ENCODE data around the gene HPS4. TPM values are rescaled to one million over a fixed set of nuclear protein-coding genes. Genes with fewer than 3 reads are reported as not detected.
A peak's percentile ranks its signal among the peaks of the same experiment; 100 is the strongest.

Gene HPS4
- total RNA-seq, 6 donors from 2014 or later = 22.5 to 93.2 (median 34.2) TPM

DNA sequence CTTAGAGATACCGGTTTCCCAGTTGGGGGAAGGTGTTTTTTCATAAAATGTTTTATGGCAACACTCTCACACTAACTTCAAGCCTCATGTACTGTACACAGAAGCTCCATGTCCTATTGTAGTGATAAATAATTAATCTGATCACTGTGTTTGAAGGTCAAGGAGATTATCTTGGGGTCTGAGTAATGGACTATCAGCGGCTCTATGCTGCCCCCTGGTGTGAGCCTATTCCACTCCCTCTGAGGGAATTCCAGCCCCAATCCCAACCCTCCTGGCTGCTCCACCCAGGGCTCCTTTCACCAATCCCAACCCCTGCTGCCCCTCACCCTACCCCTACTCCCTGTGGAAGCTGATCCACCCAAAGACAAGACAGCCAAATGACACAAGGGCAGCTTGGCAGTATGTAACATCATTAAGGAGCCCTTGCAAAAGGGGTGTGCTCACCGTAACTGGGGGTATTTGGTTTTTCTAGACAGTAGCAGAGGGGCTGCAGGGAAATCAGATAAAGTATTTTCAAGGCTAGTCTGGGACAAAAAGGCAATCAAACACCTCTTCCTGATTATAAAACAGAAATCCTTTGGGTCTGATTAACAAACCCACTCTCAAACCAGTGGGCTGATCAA is 22.3 kb downstream of the HPS4 start:
- H3K4me3 ChIP-seq = no peak overlapping the region
- H3K27me3 ChIP-seq = no peaks in the 10 kb centered on the region
- WGBS, 2 donors = 34 to 58% methylated on average over 3 of the region's 3 CpGs
- TF ChIP-seq EP300 (IDR thresholded peaks at IDR 0.05) (no peak), POLR2AphosphoS5 (IDR thresholded peaks at IDR 0.05) (no peak), POLR2A (IDR thresholded peaks at IDR 0.05) (no peak)
- TF ChIP-seq, protein P1, sequence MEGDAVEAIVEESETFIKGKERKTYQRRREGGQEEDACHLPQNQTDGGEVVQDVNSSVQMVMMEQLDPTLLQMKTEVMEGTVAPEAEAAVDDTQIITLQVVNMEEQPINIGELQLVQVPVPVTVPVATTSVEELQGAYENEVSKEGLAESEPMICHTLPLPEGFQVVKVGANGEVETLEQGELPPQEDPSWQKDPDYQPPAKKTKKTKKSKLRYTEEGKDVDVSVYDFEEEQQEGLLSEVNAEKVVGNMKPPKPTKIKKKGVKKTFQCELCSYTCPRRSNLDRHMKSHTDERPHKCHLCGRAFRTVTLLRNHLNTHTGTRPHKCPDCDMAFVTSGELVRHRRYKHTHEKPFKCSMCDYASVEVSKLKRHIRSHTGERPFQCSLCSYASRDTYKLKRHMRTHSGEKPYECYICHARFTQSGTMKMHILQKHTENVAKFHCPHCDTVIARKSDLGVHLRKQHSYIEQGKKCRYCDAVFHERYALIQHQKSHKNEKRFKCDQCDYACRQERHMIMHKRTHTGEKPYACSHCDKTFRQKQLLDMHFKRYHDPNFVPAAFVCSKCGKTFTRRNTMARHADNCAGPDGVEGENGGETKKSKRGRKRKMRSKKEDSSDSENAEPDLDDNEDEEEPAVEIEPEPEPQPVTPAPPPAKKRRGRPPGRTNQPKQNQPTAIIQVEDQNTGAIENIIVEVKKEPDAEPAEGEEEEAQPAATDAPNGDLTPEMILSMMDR (IDR thresholded peaks at IDR 0.05) = peak; percentile 30 to 68 (median 60)
- ATAC-seq (ENCODE audit: low FRiP score in 2 of 2) (peak; percentile 42 to 84), DNase-seq (no peak)
- no peaks in the 10 kb centered on the region for H3K9me3 ChIP-seq
- no peak overlapping the region for H3K27ac ChIP-seq
- H3K4me1 ChIP-seq = no peaks in the 10 kb centered on the region
- H3K36me3 ChIP-seq = peaks cover 17 to 93% (median 73%) of the 10 kb centered on the region in 4 donors

DNA sequence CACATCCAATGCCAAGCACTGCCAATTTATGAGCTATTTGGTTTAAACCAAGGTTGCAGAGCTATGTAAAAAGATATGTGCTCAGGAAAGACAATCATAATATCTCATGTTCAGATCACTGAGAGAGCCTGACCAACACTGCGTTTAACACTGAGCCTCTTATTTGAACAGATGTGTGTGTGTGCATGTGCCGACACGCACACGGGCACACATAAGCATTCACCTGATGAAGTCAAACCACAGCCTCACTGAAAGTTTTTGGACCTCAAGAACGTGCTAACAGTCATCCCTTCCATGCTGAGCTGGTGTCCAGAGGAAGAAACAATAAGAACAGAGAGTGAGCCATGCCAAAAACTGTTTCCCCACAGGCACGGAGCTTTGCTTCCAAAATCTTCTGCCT is 23.4 kb downstream of the HPS4 start:
- Histone ChIP-seq H3K4me3 (no peak overlapping the region), H3K4me1 (no peaks in the 10 kb centered on the region), H3K9me3 (no peaks in the 10 kb centered on the region), H3K27ac (no peak overlapping the region), H3K36me3 (peaks cover 15 to 90% (median 67%) of the 10 kb centered on the region in 4 donors), H3K27me3 (no peaks in the 10 kb centered on the region)
- WGBS, 2 donors = 85 to 87% methylated on average over 5 to 6 of the region's 6 CpGs
- ATAC-seq (ENCODE audit: low FRiP score in 2 of 2) (no peak), DNase-seq (no peak)
- TF ChIP-seq, protein P1 (IDR thresholded peaks at IDR 0.05) = no peak
- no peak for TF ChIP-seq POLR2AphosphoS5 (IDR thresholded peaks at IDR 0.05)
- TF ChIP-seq EP300 (IDR thresholded peaks at IDR 0.05) = no peak
- TF ChIP-seq POLR2A (IDR thresholded peaks at IDR 0.05) = no peak

DNA sequence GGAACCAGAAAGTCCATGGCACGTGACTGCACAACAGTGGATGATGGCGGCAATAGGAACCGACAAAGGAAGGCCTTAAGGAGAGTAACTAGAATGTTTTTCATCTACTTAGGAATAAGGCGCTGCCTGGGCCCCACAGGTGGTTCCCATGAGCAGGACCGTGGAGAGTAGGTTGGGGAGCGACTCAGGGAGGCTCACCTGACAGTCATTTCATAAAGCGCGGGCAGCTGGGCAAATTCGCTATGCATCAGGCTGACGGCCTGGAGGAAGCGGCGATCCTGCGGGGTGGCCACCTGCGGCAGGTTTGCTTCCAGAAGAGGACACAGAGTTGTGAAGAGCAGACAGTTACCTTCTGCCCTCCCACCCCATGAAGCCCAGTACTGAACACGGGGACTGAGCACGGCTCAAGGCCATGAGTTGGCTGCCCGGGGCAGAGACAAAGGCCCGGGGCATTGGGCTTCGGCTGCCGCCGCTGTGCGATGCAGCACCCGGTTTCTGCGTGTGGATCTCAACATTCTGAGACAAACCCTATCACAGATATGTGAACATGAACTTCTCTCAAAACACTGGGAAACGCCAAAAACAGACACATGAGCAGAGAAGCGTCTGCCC is 25.8 kb downstream of the HPS4 start:
- WGBS, 2 donors = 97% methylated on average over 19 to 26 of the region's 26 CpGs
- TF ChIP-seq EP300 (IDR thresholded peaks at IDR 0.05) (no peak), POLR2AphosphoS5 (IDR thresholded peaks at IDR 0.05) (no peak), POLR2A (IDR thresholded peaks at IDR 0.05) (no peak)
- TF ChIP-seq, protein P1 (IDR thresholded peaks at IDR 0.05) = no peak
- no peaks in the 10 kb centered on the region for H3K27me3 ChIP-seq
- no peaks in the 10 kb centered on the region for H3K9me3 ChIP-seq
- H3K4me1 ChIP-seq = no peaks in the 10 kb centered on the region
- no peak overlapping the region for H3K27ac ChIP-seq
- no peak overlapping the region for H3K4me3 ChIP-seq
- ATAC-seq (ENCODE audit: low FRiP score in 2 of 2) (no peak), DNase-seq (peak in 1 of 2 donors; percentile 75)
- peaks cover 7 to 81% (median 55%) of the 10 kb centered on the region in 4 donors for H3K36me3 ChIP-seq

DNA sequence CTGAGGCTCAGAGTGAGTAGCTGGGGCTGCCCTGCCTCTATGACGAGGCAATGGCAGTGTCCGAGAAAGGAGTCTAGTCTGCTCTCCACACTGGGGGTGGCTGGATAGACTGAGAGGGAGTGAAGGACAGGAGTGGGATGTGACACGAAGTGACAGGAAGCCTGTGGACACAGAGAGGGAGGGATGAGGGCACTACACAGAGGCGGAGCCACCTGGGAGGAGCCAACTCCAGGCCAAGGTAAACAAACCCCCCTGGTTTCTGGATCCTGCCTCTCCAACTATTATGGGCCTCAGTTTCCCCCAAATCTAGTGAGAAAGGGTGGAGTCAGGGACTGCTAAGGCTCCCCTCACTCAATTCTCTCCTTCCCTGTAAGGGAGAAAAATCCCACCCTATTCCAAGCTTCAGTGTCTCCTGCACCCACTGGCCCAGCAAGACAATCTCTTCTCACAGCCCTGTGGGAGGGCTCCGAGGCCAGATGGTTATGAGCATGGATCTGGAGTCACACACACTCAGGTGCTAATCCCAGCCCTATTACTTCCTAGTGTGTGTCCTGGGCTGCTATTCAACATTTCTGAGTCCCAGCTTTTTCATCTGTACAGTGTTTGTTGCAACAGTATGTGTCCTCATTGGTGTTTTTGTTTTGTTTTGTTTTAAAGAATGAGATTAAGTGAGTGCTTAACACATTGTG is 29.6 kb downstream of the HPS4 start:
- WGBS, 2 donors = 81 to 85% methylated on average over 5 of the region's 5 CpGs

More for the DNA sequence above, 29.6 kb downstream of the HPS4 start:
- Histone ChIP-seq H3K27ac (no peak overlapping the region), H3K9me3 (no peaks in the 10 kb centered on the region), H3K27me3 (no peaks in the 10 kb centered on the region), H3K4me1 (no peaks in the 10 kb centered on the region), H3K4me3 (no peak overlapping the region), H3K36me3 (peaks cover 10 to 73% (median 57%) of the 10 kb centered on the region in 4 donors)
- no peak for DNase-seq
- TF ChIP-seq EP300 (IDR thresholded peaks at IDR 0.05) (no peak), POLR2AphosphoS5 (IDR thresholded peaks at IDR 0.05) (no peak), POLR2A (IDR thresholded peaks at IDR 0.05) (no peak)
- TF ChIP-seq, protein P1 (IDR thresholded peaks at IDR 0.05) = no peak
- no peak for ATAC-seq (ENCODE audit: low FRiP score in 2 of 2)
